CD1c-positive myeloid dendritic cell (primary cell): Measurements from ENCODE around the gene GAS7.
A peak's percentile ranks its signal among the peaks of the same experiment; 100 is the strongest.

Experiments used
- DNase-seq: peaks from one replicate; pipeline ENCODE4 v3.0.0-alpha.2; 2016; ENCODE audit errors: extremely low spot score

The GAS7 gene

GRCh38 chr17:10135539-10136257 lies 62.7 kb downstream of the GAS7 start:
- DNase-seq: peak; percentile 86

GRCh38 chr17:10130677-10131076 lies 67.7 kb downstream of the GAS7 start:
- DNase-seq: no peak

- no peak for DNase-seq
Observed at GRCh38 chr17:10130263-10130662, 68.1 kb downstream of the GAS7 start.

GRCh38 chr17:10127819-10128425 lies 70.5 kb downstream of the GAS7 start:
- DNase-seq: peak; percentile 54

- DNase-seq: peak; percentile 26
Observed at GRCh38 chr17:10126616-10127501, 71.5 kb downstream of the GAS7 start.

GRCh38 chr17:10126276-10126615 lies 72.2 kb downstream of the GAS7 start:
- DNase-seq: no peak

- DNase-seq: no peak
Observed at GRCh38 chr17:10125531-10126275, 72.7 kb downstream of the GAS7 start.

GRCh38 chr17:10123093-10123492 lies 75.3 kb downstream of the GAS7 start:
- no peak for DNase-seq

GRCh38 chr17:10121971-10122707 lies 76.3 kb downstream of the GAS7 start:
- DNase-seq: no peak

- DNase-seq: no peak
Observed at GRCh38 chr17:10120749-10121148, 77.7 kb downstream of the GAS7 start.

GRCh38 chr17:10120109-10120485 lies 78.3 kb downstream of the GAS7 start:
- DNase-seq: peak; percentile 68

- DNase-seq: peak; percentile 69
Observed at GRCh38 chr17:10119203-10120108, 79.0 kb downstream of the GAS7 start.

GRCh38 chr17:10118788-10119130 lies 79.6 kb downstream of the GAS7 start:
- DNase-seq: no peak

- peak; percentile 46 for DNase-seq
Observed at GRCh38 chr17:10117581-10118001, 80.8 kb downstream of the GAS7 start.

- DNase-seq: no peak
Observed at GRCh38 chr17:10116753-10117420, 81.5 kb downstream of the GAS7 start.

GRCh38 chr17:10116267-10116666 lies 82.1 kb downstream of the GAS7 start:
- DNase-seq: no peak

GRCh38 chr17:10115536-10115932 lies 82.9 kb downstream of the GAS7 start:
- DNase-seq: no peak

- DNase-seq: peak; percentile 85
Observed at GRCh38 chr17:10114931-10115535, 83.4 kb downstream of the GAS7 start.

- no peak for DNase-seq
Observed at GRCh38 chr17:10112962-10113361, 85.4 kb downstream of the GAS7 start.
